Measurements from ENCODE around the gene FAM3A.

FAM3A gene

DNA sequence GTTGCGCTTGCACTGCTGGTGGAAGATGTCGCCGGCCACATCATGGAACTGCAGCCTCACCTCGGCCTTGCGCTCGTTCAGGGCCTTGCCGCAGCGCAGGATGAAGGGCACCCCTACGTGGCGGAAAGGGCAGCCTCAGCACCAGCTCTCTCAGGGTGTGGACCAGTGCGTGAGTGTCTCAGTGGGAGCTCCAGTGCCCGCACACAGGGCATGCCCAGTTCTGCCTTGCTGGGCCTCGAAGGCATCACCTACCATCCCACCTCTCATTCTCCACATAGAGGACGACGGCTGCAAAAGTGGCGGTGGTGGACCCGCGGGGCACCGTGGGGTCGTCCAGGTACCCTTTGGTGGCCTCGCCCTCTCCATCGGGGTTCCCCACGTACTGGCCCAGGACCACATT, 16.7 kb upstream of the FAM3A start:
- TF ChIP-seq, protein P1, sequence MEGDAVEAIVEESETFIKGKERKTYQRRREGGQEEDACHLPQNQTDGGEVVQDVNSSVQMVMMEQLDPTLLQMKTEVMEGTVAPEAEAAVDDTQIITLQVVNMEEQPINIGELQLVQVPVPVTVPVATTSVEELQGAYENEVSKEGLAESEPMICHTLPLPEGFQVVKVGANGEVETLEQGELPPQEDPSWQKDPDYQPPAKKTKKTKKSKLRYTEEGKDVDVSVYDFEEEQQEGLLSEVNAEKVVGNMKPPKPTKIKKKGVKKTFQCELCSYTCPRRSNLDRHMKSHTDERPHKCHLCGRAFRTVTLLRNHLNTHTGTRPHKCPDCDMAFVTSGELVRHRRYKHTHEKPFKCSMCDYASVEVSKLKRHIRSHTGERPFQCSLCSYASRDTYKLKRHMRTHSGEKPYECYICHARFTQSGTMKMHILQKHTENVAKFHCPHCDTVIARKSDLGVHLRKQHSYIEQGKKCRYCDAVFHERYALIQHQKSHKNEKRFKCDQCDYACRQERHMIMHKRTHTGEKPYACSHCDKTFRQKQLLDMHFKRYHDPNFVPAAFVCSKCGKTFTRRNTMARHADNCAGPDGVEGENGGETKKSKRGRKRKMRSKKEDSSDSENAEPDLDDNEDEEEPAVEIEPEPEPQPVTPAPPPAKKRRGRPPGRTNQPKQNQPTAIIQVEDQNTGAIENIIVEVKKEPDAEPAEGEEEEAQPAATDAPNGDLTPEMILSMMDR (IDR thresholded peaks at IDR 0.05), result no peak

DNA sequence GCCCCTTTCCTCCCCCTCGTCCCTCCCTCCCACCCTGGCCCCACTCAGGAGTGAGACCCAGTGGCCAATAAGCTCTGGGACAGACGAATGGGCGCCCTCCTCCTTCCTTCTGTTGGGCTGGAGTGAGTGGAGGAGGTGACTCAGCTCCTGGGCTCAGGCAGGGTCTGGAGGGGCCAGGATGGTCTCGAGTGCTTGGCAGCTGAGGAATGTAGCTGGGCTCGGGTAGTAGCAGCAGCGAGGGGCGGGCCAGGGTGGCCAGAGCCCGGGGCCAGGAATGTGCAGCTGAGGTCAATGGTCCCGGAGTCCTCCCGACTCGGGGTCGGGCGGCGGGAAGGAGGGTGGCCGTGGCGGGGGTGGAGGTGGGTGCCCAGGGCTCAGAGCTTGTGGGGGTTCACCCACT, 15.6 kb upstream of the FAM3A start:
- TF ChIP-seq, protein P1 (IDR thresholded peaks at IDR 0.05), result no peak

DNA sequence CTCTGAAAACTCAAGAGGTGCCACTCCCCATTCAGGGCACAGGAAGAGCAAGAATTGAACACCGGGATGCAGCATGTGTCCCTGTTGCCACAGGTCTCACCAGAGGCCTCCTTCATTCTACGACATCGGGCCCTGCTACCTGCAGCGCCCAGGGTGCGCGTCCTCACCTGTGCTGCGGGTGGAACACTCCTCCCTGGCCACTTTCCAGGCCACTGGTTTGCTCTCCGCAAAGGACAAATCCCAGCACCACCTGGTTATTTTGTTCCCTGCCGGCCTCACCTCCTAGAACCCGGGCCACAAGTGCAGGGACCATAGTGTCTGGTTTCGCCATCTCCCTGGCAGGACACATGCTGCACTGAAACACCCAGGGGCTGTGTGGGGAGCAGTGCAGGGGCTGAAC, 14.3 kb upstream of the FAM3A start:
- TF ChIP-seq, protein P1 (IDR thresholded peaks at IDR 0.05), result no peak

DNA sequence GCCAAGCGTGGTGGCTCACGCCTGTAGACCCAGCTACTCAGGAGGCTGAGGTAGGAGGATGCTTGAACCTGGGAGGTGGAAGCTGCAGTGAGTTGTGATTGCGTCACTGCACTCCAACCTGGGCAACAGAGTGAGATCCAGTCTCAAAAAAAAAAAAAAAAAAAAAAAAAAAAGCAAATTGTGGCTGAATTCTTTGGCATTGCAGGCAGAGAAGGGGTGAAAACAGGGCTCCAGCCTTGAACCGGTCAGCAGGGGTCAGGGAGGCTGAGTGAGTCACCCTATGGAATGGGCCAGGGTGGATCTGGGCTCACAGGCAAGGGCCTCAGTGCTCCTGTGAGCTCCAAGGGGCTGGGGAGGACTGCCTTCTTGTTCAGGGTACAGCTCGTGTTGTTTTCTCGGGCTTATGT, 13.2 kb upstream of the FAM3A start:
- TF ChIP-seq, protein P1 (IDR thresholded peaks at IDR 0.05), result no peak

DNA sequence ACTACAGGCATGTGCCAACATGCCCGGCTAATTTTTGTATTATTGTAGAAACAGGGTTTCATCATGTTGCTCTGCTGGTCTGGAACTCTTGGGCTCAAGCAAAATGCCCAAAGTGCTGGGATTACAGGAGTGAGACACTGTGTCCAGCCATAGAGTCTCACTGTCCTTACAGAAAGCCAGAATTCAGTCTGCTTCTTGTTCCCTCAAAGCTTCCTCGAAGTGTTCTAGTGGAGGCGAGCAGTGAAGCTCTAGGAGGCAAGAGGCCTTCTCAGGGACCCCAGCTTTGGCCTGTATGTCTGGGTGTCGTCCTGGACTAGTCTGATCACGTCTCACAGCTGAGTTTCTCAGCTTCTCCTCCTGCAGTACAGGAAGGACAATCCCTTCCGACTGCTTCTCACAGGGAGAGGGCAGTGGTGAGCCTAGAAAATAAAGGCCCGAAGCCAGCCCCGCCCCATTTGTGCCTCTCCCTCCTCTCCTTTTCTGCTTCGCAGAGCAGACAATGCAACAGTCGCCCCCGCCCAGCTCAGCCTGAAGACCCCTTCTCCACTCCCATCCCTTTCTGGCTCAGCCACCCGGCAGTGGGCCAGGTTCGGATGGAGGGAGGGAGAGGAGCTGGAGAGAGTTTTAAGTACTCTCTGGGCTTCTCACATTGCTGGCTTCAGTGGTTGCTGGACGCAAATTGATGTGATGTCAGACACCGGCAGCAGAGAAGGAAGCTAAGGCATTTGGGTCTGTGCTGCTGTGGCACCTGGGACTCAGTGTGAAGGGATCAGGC, 11.1 kb upstream of the FAM3A start:
- TF ChIP-seq, protein P1 (IDR thresholded peaks at IDR 0.05), result peak; percentile 44; the same call in 1 of the 2 replicates

DNA sequence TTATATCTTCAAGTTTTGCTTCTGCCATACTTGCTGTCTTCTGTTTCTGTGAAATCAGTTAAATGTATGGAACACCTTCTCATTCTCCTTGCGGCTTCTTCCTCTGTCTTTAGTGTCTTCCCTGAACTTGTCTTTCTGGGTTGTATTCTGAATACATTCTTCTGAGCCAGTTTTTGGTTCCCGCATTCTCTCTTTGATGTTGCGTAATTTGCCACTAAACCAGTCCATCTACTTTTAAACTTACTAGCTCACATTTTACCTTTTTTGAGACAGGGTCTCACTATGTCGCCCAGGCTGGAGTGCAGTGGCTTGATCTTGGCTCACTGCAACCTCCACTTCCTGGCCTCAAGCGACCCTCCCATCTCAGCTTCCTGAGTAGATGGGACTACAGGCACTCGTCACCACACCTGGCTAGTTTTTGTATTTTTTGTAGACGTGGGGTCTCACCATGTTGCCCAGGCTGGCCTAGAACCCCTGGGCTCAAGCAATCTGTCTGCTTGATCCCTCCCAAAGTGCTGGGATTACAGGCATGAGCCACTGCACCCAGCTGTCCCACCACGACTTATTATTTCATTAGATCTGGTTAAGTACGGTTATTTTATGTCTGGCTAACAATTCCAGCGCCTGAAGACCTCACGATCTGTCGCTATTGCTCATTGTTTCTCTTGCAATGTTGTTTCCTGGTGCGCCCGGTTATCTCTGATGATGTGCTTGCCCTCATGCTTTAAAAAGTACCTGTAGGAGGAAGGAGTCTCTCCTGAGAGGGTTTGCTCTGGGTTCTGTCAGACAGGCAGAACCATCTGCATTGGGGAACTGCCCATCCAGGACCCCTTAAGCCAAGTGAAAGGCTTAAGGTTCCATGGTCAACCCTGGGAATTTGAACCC, 9.8 kb upstream of the FAM3A start:
- TF ChIP-seq, protein P1 (IDR thresholded peaks at IDR 0.05), result no peak

DNA sequence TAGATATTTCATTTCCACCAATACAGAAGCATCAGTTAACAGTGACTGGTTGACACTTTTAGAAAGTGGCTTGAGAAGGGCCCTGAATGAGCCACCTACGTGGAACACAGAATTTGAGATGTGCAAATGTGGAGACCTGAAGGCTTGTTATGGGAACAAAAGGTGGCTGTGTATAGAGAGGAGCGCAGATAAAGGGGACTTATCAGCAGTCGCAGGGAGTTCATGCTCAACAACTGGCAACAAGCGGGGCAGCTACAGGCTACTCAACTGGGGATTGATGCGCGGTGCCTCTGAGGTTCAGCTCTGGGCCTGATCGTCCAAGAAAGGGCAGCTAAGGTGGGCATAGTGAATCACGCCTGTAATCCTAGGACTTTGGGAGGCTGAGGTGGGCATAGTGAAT, 3.4 kb upstream of the FAM3A start:
- TF ChIP-seq, protein P1 (IDR thresholded peaks at IDR 0.05), result no peak
